Measurements from ENCODE around the gene AWAT2.
A peak's percentile ranks its signal among the peaks of the same experiment; 100 is the strongest.

AWAT2 gene, protein sequence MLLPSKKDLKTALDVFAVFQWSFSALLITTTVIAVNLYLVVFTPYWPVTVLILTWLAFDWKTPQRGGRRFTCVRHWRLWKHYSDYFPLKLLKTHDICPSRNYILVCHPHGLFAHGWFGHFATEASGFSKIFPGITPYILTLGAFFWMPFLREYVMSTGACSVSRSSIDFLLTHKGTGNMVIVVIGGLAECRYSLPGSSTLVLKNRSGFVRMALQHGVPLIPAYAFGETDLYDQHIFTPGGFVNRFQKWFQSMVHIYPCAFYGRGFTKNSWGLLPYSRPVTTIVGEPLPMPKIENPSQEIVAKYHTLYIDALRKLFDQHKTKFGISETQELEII

DNA sequence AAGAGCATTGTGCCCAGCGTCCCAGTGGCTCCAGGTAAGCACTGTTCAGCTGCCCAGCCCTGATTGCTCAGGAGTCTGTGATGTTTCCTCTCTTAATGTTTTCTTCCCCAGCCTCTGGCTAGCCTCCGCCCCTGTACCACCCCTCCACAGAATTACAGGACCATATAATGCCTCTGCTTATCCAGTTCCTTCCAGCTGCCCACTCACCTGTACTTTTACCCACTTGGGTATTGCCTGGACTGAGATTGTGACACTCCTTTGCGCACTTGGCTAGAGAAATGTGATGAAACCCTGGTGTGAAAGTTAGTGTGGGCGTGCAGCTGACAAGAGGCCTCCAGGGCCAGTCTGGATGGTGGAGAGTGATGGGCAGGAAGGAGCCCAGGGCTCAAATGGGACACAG is at the start of gene AWAT2:
TSS of gene AWAT2 (minus strand) at position 14 of the 400 bp plus-strand sequence. CDS start at position 8, 6 bp downstream.
- ATAC-seq = no peak
- TF ChIP-seq ZNF565 (CRISPR knock-in tag; conservative IDR thresholded peaks at IDR 0.05; ENCODE audit: low read depth) (no peak), ZNF8 (CRISPR knock-in tag; IDR thresholded peaks at IDR 0.05) (no peak), ZFP30 (CRISPR knock-in tag; IDR thresholded peaks at IDR 0.05) (no peak), SNAI2 (CRISPR knock-in tag; IDR thresholded peaks at IDR 0.05) (no peak), ZFP3 (CRISPR knock-in tag; IDR thresholded peaks at IDR 0.05) (no peak), CSDC2 (CRISPR knock-in tag; IDR thresholded peaks at IDR 0.05) (no peak), GLIS3 (CRISPR knock-in tag; IDR thresholded peaks at IDR 0.05) (no peak), ZNF70 (CRISPR knock-in tag; IDR thresholded peaks at IDR 0.05) (no peak), RARB (CRISPR knock-in tag; IDR thresholded peaks at IDR 0.05) (no peak), TOX (CRISPR knock-in tag; IDR thresholded peaks at IDR 0.05; ENCODE audit: borderline replicate concordance) (no peak), TCF4 (CRISPR knock-in tag; IDR thresholded peaks at IDR 0.05; ENCODE audit: borderline replicate concordance) (no peak), OSR1 (CRISPR knock-in tag; IDR thresholded peaks at IDR 0.05) (no peak), ZC3H10 (CRISPR knock-in tag; IDR thresholded peaks at IDR 0.05) (no peak)
- TF ChIP-seq, protein P1, sequence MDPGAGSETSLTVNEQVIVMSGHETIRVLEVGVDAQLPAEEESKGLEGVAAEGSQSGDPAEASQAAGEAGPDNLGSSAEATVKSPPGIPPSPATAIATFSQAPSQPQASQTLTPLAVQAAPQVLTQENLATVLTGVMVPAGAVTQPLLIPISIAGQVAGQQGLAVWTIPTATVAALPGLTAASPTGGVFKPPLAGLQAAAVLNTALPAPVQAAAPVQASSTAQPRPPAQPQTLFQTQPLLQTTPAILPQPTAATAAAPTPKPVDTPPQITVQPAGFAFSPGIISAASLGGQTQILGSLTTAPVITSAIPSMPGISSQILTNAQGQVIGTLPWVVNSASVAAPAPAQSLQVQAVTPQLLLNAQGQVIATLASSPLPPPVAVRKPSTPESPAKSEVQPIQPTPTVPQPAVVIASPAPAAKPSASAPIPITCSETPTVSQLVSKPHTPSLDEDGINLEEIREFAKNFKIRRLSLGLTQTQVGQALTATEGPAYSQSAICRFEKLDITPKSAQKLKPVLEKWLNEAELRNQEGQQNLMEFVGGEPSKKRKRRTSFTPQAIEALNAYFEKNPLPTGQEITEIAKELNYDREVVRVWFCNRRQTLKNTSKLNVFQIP (CRISPR knock-in tag; IDR thresholded peaks at IDR 0.05; ENCODE audit: borderline replicate concordance, low read depth) = no peak

DNA sequence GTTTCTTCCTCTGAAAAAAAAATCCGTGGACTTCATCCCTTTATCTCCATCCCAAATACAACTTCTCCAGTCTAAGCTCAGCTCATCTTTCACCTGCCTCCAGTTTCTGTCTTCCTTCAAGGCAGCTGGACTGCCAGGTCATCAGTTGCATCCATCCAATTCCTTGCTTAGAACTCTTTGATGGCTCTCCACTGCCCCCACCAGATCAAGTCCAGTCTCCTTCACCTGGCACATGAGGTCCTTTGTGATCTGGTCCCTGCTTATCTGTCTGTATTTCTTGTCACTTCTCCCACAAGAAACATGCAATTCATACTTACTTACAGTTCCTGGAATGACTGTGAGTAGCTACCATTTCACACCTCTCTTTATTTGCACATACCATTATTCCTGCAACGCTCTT is 46.3 kb upstream of the AWAT2 start:
- no peak for TF ChIP-seq ZNF8 (CRISPR knock-in tag; IDR thresholded peaks at IDR 0.05)
- no peak for TF ChIP-seq ARNTL (CRISPR knock-in tag; IDR thresholded peaks at IDR 0.05; ENCODE audit: borderline replicate concordance, low read depth)
- no peak for TF ChIP-seq ESRRG (CRISPR knock-in tag; IDR thresholded peaks at IDR 0.05)
- TF ChIP-seq BACH2 (CRISPR knock-in tag; IDR thresholded peaks at IDR 0.05; ENCODE audit: borderline replicate concordance) = no peak
- no peak for TF ChIP-seq TOX (CRISPR knock-in tag; IDR thresholded peaks at IDR 0.05; ENCODE audit: borderline replicate concordance)
- TF ChIP-seq, protein P1 (CRISPR knock-in tag; IDR thresholded peaks at IDR 0.05; ENCODE audit: borderline replicate concordance, low read depth) = no peak
- no peak for TF ChIP-seq TCF4 (CRISPR knock-in tag; IDR thresholded peaks at IDR 0.05; ENCODE audit: borderline replicate concordance)
- TF ChIP-seq, protein P2, sequence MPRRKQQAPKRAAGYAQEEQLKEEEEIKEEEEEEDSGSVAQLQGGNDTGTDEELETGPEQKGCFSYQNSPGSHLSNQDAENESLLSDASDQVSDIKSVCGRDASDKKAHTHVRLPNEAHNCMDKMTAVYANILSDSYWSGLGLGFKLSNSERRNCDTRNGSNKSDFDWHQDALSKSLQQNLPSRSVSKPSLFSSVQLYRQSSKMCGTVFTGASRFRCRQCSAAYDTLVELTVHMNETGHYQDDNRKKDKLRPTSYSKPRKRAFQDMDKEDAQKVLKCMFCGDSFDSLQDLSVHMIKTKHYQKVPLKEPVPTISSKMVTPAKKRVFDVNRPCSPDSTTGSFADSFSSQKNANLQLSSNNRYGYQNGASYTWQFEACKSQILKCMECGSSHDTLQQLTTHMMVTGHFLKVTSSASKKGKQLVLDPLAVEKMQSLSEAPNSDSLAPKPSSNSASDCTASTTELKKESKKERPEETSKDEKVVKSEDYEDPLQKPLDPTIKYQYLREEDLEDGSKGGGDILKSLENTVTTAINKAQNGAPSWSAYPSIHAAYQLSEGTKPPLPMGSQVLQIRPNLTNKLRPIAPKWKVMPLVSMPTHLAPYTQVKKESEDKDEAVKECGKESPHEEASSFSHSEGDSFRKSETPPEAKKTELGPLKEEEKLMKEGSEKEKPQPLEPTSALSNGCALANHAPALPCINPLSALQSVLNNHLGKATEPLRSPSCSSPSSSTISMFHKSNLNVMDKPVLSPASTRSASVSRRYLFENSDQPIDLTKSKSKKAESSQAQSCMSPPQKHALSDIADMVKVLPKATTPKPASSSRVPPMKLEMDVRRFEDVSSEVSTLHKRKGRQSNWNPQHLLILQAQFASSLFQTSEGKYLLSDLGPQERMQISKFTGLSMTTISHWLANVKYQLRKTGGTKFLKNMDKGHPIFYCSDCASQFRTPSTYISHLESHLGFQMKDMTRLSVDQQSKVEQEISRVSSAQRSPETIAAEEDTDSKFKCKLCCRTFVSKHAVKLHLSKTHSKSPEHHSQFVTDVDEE (CRISPR knock-in tag; IDR thresholded peaks at IDR 0.05) = no peak
- TF ChIP-seq, protein P3, sequence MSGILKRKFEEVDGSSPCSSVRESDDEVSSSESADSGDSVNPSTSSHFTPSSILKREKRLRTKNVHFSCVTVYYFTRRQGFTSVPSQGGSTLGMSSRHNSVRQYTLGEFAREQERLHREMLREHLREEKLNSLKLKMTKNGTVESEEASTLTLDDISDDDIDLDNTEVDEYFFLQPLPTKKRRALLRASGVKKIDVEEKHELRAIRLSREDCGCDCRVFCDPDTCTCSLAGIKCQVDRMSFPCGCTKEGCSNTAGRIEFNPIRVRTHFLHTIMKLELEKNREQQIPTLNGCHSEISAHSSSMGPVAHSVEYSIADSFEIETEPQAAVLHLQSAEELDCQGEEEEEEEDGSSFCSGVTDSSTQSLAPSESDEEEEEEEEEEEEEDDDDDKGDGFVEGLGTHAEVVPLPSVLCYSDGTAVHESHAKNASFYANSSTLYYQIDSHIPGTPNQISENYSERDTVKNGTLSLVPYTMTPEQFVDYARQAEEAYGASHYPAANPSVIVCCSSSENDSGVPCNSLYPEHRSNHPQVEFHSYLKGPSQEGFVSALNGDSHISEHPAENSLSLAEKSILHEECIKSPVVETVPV (CRISPR knock-in tag; IDR thresholded peaks at IDR 0.05) = no peak
- peak; percentile 84 for ATAC-seq

DNA sequence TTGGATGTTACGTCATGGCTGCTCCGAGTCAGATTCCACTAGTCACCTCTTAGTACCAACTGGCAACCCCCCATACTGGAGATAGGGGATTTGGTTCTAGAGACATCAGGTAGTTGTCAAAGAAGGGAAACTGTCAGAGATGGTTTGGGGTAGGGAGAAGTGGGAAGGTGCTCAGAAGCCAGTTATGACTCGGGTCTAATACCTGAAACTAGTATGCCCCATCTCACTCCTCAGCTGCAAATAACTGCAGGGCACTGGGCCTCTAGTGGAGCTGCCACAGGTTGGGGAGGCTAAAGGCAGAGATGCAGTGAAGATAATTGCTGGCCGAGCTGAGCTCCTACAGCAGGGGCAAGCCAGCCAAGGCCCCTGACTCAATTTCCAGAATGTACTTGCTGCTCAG is 42.5 kb upstream of the AWAT2 start:
- ATAC-seq = no peak

DNA sequence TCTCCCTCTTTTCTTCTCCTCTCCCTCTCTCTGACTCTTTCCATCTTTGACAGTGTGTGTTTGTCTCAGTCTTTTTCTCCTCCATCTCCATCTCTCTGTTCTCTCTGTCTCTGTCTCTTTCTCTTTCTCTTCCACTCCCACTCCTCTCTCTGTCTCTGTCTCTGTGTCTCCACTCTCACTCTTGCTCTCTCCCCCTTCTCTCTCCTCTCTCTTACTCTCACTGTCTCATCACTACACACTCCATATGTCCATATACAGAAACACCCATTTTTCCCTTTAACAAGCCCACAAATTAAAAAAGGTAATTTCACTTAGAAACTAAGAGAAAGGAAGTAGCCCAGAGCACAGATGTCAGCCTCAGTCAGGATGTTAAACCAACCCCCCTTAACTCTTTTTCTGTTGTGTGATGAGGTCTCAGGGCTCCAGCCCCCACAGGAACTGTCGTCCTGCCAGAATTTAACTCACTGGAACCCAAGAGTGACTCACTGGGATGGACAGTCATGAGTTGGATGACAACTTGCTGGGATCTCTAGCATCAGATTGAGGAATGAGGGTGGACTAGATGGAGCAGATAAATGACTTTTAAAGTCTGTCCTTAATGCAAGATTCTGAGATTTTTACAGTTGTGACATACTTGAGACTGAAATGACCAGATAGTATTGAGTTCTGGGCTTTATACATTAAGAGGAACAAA is 40.0 kb upstream of the AWAT2 start:
- ATAC-seq = peak; percentile 42
- TF ChIP-seq, protein P4, sequence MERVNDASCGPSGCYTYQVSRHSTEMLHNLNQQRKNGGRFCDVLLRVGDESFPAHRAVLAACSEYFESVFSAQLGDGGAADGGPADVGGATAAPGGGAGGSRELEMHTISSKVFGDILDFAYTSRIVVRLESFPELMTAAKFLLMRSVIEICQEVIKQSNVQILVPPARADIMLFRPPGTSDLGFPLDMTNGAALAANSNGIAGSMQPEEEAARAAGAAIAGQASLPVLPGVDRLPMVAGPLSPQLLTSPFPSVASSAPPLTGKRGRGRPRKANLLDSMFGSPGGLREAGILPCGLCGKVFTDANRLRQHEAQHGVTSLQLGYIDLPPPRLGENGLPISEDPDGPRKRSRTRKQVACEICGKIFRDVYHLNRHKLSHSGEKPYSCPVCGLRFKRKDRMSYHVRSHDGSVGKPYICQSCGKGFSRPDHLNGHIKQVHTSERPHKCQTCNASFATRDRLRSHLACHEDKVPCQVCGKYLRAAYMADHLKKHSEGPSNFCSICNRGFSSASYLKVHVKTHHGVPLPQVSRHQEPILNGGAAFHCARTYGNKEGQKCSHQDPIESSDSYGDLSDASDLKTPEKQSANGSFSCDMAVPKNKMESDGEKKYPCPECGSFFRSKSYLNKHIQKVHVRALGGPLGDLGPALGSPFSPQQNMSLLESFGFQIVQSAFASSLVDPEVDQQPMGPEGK (CRISPR knock-in tag; IDR thresholded peaks at IDR 0.05; ENCODE audit: borderline replicate concordance) = no peak
- TF ChIP-seq ZFP30 (CRISPR knock-in tag; IDR thresholded peaks at IDR 0.05) (no peak), ZFP3 (CRISPR knock-in tag; IDR thresholded peaks at IDR 0.05) (no peak), ESRRG (CRISPR knock-in tag; IDR thresholded peaks at IDR 0.05) (no peak), ZNF565 (CRISPR knock-in tag; conservative IDR thresholded peaks at IDR 0.05; ENCODE audit: low read depth) (no peak), RARB (CRISPR knock-in tag; IDR thresholded peaks at IDR 0.05) (no peak), BACH2 (CRISPR knock-in tag; IDR thresholded peaks at IDR 0.05; ENCODE audit: borderline replicate concordance) (no peak), TOX (CRISPR knock-in tag; IDR thresholded peaks at IDR 0.05; ENCODE audit: borderline replicate concordance) (no peak)
- TF ChIP-seq, protein P1 (CRISPR knock-in tag; IDR thresholded peaks at IDR 0.05; ENCODE audit: borderline replicate concordance, low read depth) = no peak
- TF ChIP-seq, protein P3 (CRISPR knock-in tag; IDR thresholded peaks at IDR 0.05) = no peak

More for the DNA sequence above, 42.5 kb upstream of the AWAT2 start:
- TF ChIP-seq TCF4 (CRISPR knock-in tag; IDR thresholded peaks at IDR 0.05; ENCODE audit: borderline replicate concordance) = no peak
